HCT116 (cell line): ENCODE data around the gene LACTB. TPM values are rescaled to one million over a fixed set of nuclear protein-coding genes. Genes with fewer than 3 reads are reported as not detected.

Source experiments
- ATAC-seq: fragments of 200-7000 bp; cut with Tn5 transposase; 2 replicates; pipeline ENCODE4 v1.9.1; 2020; ENCODE audit warnings: mild to moderate bottlenecking, moderate library complexity
- BruUV-seq: library from RNA; stranded (reverse); fragments of 400-500 nt; replicated peaks from 2 replicates; lab custom pipeline; 2021; lab: Mats Ljungman, UMichigan
- CTCF ChIA-PET: fragments of 300-600 bp; sonication (Branson Sonifier 250); formaldehyde crosslinking; loops from one replicate; lab custom pipeline; 2021; ENCODE audit warnings: antibody characterized with exemption; lab: Charles Lee
- POLR2A ChIA-PET: fragments of 300-600, 350-600 bp; sonication (Branson Sonifier 250); formaldehyde crosslinking; loops from one replicate; lab custom pipeline; 2021; ENCODE audit warnings: antibody characterized with exemption; lab: Charles Lee
- RAD21 ChIA-PET, 2 experiments: fragments of 300-600 bp; sonication (Branson Sonifier 250); formaldehyde crosslinking; loops; one replicate each; lab custom pipeline; 2023; ENCODE audit warnings: low total read pairs in 2 of 2; ENCODE audit not compliant: uncharacterized antibody in 2 of 2, unreplicated experiment in 2 of 2, low non-redundant PET in 1 of 2; lab: Charles Lee
- DNase-seq: peaks from one replicate; pipeline ENCODE4 v3.0.0-alpha.2; 2010; ENCODE audit warnings: low read depth, low spot score
- H2AFZ ChIP-seq: fragments of 200-600 bp; shearing (Covaris generic), sonication (generic); 2 replicates; pipeline ENCODE4 v1.6.1; 2017; ENCODE audit warnings: low read depth, mixed run types, mixed read lengths, antibody characterized with exemption, low read length; ENCODE audit not compliant: poor library complexity, severe bottlenecking
- H3K27ac ChIP-seq: 2 replicates; pipeline ENCODE4 v1.5.1; 2012; ENCODE audit warnings: low read depth, low read length
- H3K27me3 ChIP-seq: fragments of 200-600 bp; sonication (generic); 2 replicates; pipeline ENCODE4 v1.6.1; 2016; ENCODE audit warnings: mixed run types, low read length, mixed read lengths; ENCODE audit not compliant: insufficient read depth
- H3K36me3 ChIP-seq, 2 experiments: fragments of 200-500 bp in 1 of 2; fragments of 200-600 bp in 1 of 2; sonication (Bioruptor generic) in 1 of 2; sonication (generic) in 1 of 2; 2 replicates each; pipeline versions ENCODE4 v1.5.1 to v1.6.1; 2014 to 2016; ENCODE audit warnings: low read length in 2 of 2, inconsistent platforms in 1 of 2, mixed read lengths in 1 of 2, mixed run types in 1 of 2; ENCODE audit not compliant: insufficient read depth in 2 of 2, control insufficient read depth in 1 of 2
- H3K4me1 ChIP-seq, 2 experiments: fragments of 200-600 bp in 1 of 2; sonication (generic) in 1 of 2; 2 replicates each; pipeline versions ENCODE4 v1.5.1 to v1.6.1; 2012 to 2017; ENCODE audit warnings: low read length in 2 of 2, inconsistent platforms in 1 of 2, mild to moderate bottlenecking in 1 of 2, mixed read lengths in 1 of 2, mixed run types in 1 of 2, moderate library complexity in 1 of 2; ENCODE audit not compliant: insufficient read depth in 2 of 2, control insufficient read depth in 1 of 2
- H3K4me2 ChIP-seq: fragments of 200-600 bp; sonication (generic); 2 replicates; pipeline ENCODE4 v1.6.1; 2017; ENCODE audit warnings: mixed run types, low read length, mixed read lengths
- H3K4me3 ChIP-seq, 2 experiments: fragments of 200-600 bp in 1 of 2; sonication (generic) in 1 of 2; replicated peaks in 1 of 2; 2 replicates each; pipeline ENCODE4 v1.5.1; 2011 to 2016; ENCODE audit warnings: low read length in 2 of 2, control low read depth in 1 of 2, low read depth in 1 of 2, mild to moderate bottlenecking in 1 of 2, mixed read lengths in 1 of 2, mixed run types in 1 of 2
- H3K79me2 ChIP-seq: fragments of 200-600 bp; sonication (generic); 2 replicates; pipeline ENCODE4 v1.6.1; 2017; ENCODE audit warnings: mild to moderate bottlenecking, mixed run types, low read length, moderate library complexity, mixed read lengths; ENCODE audit not compliant: insufficient read depth
- H3K9ac ChIP-seq: fragments of 200-600 bp; sonication (generic); 2 replicates; pipeline ENCODE4 v1.6.1; 2016; ENCODE audit warnings: low read length, mixed read lengths
- H3K9me2 ChIP-seq: fragments of 200-600 bp; sonication (generic), shearing (Covaris generic); 2 replicates; pipeline ENCODE4 v1.6.1; 2017; ENCODE audit warnings: mixed run types, mild to moderate bottlenecking, moderate library complexity; ENCODE audit not compliant: insufficient read depth
- H3K9me3 ChIP-seq, 2 experiments: fragments of 200-500 bp in 1 of 2; fragments of 200-600 bp in 1 of 2; sonication (Bioruptor generic) in 1 of 2; sonication (generic) in 1 of 2; 2 replicates each; pipeline ENCODE4 v1.6.1; 2014 to 2017; ENCODE audit warnings: low read length in 2 of 2, mixed read lengths in 2 of 2, inconsistent platforms in 1 of 2, low read depth in 1 of 2, mild to moderate bottlenecking in 1 of 2, mixed run types in 1 of 2, moderate library complexity in 1 of 2; ENCODE audit not compliant: control insufficient read depth in 1 of 2, insufficient read depth in 1 of 2
- H4K20me1 ChIP-seq: fragments of 200-600 bp; sonication (generic), shearing (Covaris generic); 2 replicates; pipeline ENCODE4 v1.6.1; 2017; ENCODE audit warnings: mixed run types, mild to moderate bottlenecking, moderate library complexity; ENCODE audit not compliant: insufficient read depth
- CBX3 ChIP-seq: IDR thresholded peaks from 2 replicates; pipeline ENCODE4 v1.6.1; 2012; ENCODE audit warnings: low read depth
- RAD21 ChIP-seq: IDR thresholded peaks from 2 replicates; pipeline ENCODE4 v1.6.1; 2012; ENCODE audit warnings: low read depth, mild to moderate bottlenecking
- intact Hi-C: fragments of 100-400 bp; cut with micrococcal nuclease; formaldehyde crosslinking; loops from 2 replicates; pipeline ENCODE4 v1.10.0; 2022
- total RNA-seq: library from RNA; stranded (reverse); gene quantifications from one replicate; pipeline ENCODE4 v1.2.1, GENCODE V29; 2021; ENCODE audit not compliant: unreplicated experiment

The LACTB gene
- total RNA-seq, 1 experiment from 2014 or later = 7.6 TPM

- H3K9me2 ChIP-seq = no peaks in the 10 kb centered on the region
- no peak overlapping the region for H3K27ac ChIP-seq
- no peak overlapping the region for H3K4me2 ChIP-seq
- no peak for ATAC-seq
- intact Hi-C loops = no loop called here
- no TSS peak for BruUV-seq
- no peaks in the 10 kb centered on the region for H4K20me1 ChIP-seq
- no peak for TF ChIP-seq CBX3
- TF ChIP-seq, all 23 proteins: peak for 0
- 0 out of 4 replicates have a peak, but pooled peaks cover 0 to 2% of the 10 kb centered on the region in 2 experiments for H3K9me3 ChIP-seq
- ChIA-PET POLR2A (no interaction called here), RAD21 (no interaction called here), CTCF (no interaction called here)
- H3K36me3 ChIP-seq = no peaks in the 10 kb centered on the region
- H3K27me3 ChIP-seq = no peaks in the 10 kb centered on the region
- no peak overlapping the region for H3K4me3 ChIP-seq
- DNase-seq = no peak
- no peak overlapping the region for H2AFZ ChIP-seq
- H3K9ac ChIP-seq = no peak overlapping the region
- H3K79me2 ChIP-seq = no peaks in the 10 kb centered on the region
- peaks cover 10 to 16% of the 10 kb centered on the region in 2 experiments for H3K4me1 ChIP-seq
Observed at GRCh38 chr15:63109498-63109897, 12.2 kb upstream of the LACTB start.

- ChIA-PET CTCF (no interaction called here), RAD21 (no interaction called here), POLR2A (no interaction called here)
- Histone ChIP-seq H3K79me2 (no peaks in the 10 kb centered on the region), H3K9me2 (no peaks in the 10 kb centered on the region), H3K27ac (no peak overlapping the region), H3K4me2 (no peak overlapping the region), H3K9me3 (0 out of 4 replicates have a peak, but pooled peaks cover 0 to 2% of the 10 kb centered on the region in 2 experiments), H3K36me3 (no peaks in the 10 kb centered on the region), H3K9ac (no peak overlapping the region), H3K4me1 (peaks cover 10 to 16% of the 10 kb centered on the region in 2 experiments), H3K4me3 (no peak overlapping the region), H4K20me1 (no peaks in the 10 kb centered on the region), H2AFZ (no peak overlapping the region), H3K27me3 (no peaks in the 10 kb centered on the region)
- ATAC-seq = no peak
- TF ChIP-seq RAD21 = no peak
- BruUV-seq = no TSS peak
- intact Hi-C loops = no loop called here
- no peak for DNase-seq
Observed at GRCh38 chr15:63109920-63110319, 11.7 kb upstream of the LACTB start.
